ENCODE measurements around the gene NT5DC2. TPM values are rescaled to one million over a fixed set of nuclear protein-coding genes. Genes with fewer than 3 reads are reported as not detected.

The NT5DC2 gene
- total and polyA plus RNA-seq, 7 donors, result 9.0 to 32.8 (median 15.7) TPM

DNA sequence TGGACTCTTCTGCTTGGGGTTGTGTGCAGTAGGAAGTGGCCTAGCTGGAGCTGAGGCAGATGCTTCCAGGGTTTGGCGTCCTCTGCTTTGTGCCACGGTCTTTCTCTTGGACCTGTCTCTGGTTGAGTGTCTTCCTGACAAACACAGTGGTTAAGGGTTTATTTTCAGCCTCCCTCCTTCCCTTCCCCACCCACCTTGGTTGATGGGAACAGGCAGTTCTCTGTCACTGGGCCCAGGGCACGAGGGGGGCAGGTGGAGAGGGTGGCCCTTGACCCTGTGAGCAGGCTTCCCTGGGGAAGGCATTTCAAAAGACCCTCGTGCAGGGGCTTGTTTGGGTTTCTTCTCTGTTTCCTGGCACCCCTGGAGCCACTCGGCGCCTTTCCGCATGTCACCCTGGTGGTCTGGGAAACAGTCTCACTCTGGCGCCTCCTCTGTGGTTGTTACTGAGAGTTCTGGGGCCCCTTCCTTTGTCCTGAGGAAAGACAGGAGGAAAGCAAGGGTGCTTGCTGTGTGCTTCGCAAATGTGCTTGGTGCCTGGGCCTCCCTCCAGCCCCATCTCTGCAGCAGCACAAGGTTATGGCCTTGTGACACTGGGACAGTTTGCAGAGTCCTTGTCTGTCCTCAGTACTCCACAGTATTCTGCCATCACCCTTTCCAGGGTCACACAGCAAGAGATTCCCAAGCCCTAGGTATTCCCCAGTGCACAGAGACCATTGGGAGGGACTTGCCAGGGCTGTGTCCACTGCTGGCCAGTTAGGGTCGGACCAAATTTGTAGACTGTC lies 48.8 kb downstream of the NT5DC2 start:
- WGBS, 2 donors, result 83 to 90% methylated on average over 10 of the region's 10 CpGs
- peaks cover 0 to 38% (median 29%) of the 10 kb centered on the region in 4 donors for H3K4me1 ChIP-seq
- intact Hi-C loops (cut with DNase I), result no loop called here
- peaks cover 48 to 82% (median 58%) of the 10 kb centered on the region in 4 donors for H3K36me3 ChIP-seq
- H3K27me3 ChIP-seq, result no peaks in the 10 kb centered on the region
- H3K27ac ChIP-seq, result peak overlapping the region; percentile 56 to 76 (median 75)
- no peak for DNase-seq
- TF ChIP-seq POLR2AphosphoS5 (IDR thresholded peaks at IDR 0.05) (no peak), EP300 (IDR thresholded peaks at IDR 0.05) (no peak), POLR2A (IDR thresholded peaks at IDR 0.05) (no peak)
- TF ChIP-seq, protein P1, sequence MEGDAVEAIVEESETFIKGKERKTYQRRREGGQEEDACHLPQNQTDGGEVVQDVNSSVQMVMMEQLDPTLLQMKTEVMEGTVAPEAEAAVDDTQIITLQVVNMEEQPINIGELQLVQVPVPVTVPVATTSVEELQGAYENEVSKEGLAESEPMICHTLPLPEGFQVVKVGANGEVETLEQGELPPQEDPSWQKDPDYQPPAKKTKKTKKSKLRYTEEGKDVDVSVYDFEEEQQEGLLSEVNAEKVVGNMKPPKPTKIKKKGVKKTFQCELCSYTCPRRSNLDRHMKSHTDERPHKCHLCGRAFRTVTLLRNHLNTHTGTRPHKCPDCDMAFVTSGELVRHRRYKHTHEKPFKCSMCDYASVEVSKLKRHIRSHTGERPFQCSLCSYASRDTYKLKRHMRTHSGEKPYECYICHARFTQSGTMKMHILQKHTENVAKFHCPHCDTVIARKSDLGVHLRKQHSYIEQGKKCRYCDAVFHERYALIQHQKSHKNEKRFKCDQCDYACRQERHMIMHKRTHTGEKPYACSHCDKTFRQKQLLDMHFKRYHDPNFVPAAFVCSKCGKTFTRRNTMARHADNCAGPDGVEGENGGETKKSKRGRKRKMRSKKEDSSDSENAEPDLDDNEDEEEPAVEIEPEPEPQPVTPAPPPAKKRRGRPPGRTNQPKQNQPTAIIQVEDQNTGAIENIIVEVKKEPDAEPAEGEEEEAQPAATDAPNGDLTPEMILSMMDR (IDR thresholded peaks at IDR 0.05), result no peak
- H3K4me3 ChIP-seq, result no peak overlapping the region
- H3K9me3 ChIP-seq, result no peaks in the 10 kb centered on the region

DNA sequence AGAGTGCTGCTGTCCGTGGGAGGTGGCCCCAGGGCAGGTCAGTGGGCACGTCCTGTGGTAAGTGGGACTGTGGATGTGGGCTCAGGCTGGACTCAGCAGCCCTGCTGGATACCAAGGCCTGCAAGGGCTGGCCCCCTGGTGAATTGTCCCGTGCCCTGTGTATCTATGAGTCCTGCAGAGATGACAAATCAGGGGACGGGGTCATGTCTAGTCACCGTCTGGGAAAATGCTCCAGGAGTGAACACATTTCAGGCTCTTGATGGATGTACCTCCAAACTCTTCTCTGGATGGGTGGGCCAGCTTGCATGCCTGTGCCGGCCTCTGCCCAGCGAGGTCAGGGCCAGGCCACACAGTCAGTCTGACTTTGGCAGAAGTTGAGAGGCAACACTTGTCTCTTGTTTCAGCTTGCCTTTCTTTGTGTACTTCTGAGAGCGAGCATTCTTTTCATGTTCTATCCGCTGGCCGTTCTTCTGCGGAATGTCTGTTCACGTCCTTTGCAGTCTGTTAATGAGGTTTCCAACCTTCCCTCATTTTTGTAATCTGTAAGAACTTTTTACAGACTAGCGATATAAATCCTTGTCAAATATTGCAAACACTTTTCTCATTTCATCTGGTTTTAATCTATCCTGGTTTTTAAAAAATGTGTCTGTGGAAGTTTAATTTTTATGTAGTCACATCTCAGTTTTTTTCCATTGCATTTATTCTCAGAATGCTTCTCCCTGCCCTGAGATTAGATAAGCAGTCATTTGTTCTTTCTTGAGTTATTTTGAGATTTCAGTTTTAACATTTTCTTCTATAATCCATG lies 49.9 kb downstream of the NT5DC2 start:
- no peak for TF ChIP-seq EP300 (IDR thresholded peaks at IDR 0.05)
- TF ChIP-seq, protein P1 (IDR thresholded peaks at IDR 0.05), result no peak
- TF ChIP-seq POLR2A (IDR thresholded peaks at IDR 0.05), result no peak
- peak in 1 of 4 donors; percentile 25 for TF ChIP-seq POLR2AphosphoS5 (IDR thresholded peaks at IDR 0.05)
- DNase-seq, result no peak
- intact Hi-C loops (cut with DNase I), result no loop called here
- H3K27ac ChIP-seq, result peak overlapping the region; percentile 56 to 76 (median 75)
- H3K4me1 ChIP-seq, result peaks cover 0 to 38% (median 28%) of the 10 kb centered on the region in 4 donors
- H3K36me3 ChIP-seq, result peaks cover 49 to 82% (median 58%) of the 10 kb centered on the region in 4 donors
- H3K9me3 ChIP-seq, result no peaks in the 10 kb centered on the region
- no peaks in the 10 kb centered on the region for H3K27me3 ChIP-seq
- 90 to 94% methylated on average over 13 of the region's 13 CpGs for WGBS, 2 donors
- H3K4me3 ChIP-seq, result no peak overlapping the region

DNA sequence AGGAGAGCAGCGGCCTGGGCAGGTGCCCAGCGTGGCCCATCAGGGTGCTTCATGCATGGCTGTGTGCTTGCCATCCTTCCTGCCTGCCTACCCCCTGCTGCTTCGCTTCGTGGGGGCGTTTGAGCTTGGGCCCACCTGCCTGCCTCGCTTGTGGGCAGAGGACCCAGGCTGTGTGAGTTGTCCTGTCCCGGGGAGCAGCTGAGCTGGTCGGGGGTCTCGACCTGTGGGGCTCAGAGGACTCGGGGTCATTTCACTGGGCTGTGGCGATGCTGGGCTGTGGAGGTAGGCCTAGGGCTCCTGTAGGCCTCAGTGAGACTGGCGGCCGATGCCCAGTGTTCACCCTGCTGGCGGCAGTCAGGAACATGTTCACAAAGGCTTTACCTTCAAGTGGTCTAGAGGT lies 50.6 kb downstream of the NT5DC2 start:
- peak overlapping the region; percentile 56 to 76 (median 75) for H3K27ac ChIP-seq
- TF ChIP-seq POLR2AphosphoS5 (IDR thresholded peaks at IDR 0.05), result no peak
- TF ChIP-seq, protein P1 (IDR thresholded peaks at IDR 0.05), result peak in 1 of 4 experiments; percentile 8

GRCh38 chr3:52481819-52482521 lies 51.7 kb downstream of the NT5DC2 start:
- no peaks in the 10 kb centered on the region for H3K27me3 ChIP-seq
- H3K4me1 ChIP-seq, result peaks cover 0 to 38% (median 28%) of the 10 kb centered on the region in 4 donors
- H3K9me3 ChIP-seq, result no peaks in the 10 kb centered on the region
- no peak for DNase-seq
- TF ChIP-seq POLR2AphosphoS5 (IDR thresholded peaks at IDR 0.05), result no peak
- TF ChIP-seq, protein P1 (IDR thresholded peaks at IDR 0.05), result peak in 1 of 4 experiments; percentile 17
- peaks cover 38 to 82% (median 57%) of the 10 kb centered on the region in 4 donors for H3K36me3 ChIP-seq
- H3K4me3 ChIP-seq, result no peak overlapping the region
- intact Hi-C loops (cut with DNase I), result no loop called here
- H3K27ac ChIP-seq, result peak overlapping the region in 1 of 4 donors; percentile 56
- WGBS, 2 donors, result 91 to 95% methylated on average over 23 of the region's 23 CpGs

More for the DNA sequence above, 50.6 kb downstream of the NT5DC2 start:
- no peaks in the 10 kb centered on the region for H3K9me3 ChIP-seq
- no peak overlapping the region for H3K4me3 ChIP-seq
- no peak for DNase-seq
- H3K4me1 ChIP-seq, result peaks cover 0 to 38% (median 28%) of the 10 kb centered on the region in 4 donors
- H3K27me3 ChIP-seq, result no peaks in the 10 kb centered on the region
- WGBS, 2 donors, result 89% methylated on average over 14 of the region's 14 CpGs
- H3K36me3 ChIP-seq, result peaks cover 46 to 82% (median 58%) of the 10 kb centered on the region in 4 donors
- intact Hi-C loops (cut with DNase I), result no loop called here

Measured in sigmoid colon (tissue), 7 donors.